ENCODE measurements around the gene GNB5. TPM values are rescaled to one million over a fixed set of nuclear protein-coding genes. Genes with fewer than 3 reads are reported as not detected.

GNB5 gene
- polyA plus RNA-seq, 1 donor from 2014 or later: 89.6 TPM

DNA sequence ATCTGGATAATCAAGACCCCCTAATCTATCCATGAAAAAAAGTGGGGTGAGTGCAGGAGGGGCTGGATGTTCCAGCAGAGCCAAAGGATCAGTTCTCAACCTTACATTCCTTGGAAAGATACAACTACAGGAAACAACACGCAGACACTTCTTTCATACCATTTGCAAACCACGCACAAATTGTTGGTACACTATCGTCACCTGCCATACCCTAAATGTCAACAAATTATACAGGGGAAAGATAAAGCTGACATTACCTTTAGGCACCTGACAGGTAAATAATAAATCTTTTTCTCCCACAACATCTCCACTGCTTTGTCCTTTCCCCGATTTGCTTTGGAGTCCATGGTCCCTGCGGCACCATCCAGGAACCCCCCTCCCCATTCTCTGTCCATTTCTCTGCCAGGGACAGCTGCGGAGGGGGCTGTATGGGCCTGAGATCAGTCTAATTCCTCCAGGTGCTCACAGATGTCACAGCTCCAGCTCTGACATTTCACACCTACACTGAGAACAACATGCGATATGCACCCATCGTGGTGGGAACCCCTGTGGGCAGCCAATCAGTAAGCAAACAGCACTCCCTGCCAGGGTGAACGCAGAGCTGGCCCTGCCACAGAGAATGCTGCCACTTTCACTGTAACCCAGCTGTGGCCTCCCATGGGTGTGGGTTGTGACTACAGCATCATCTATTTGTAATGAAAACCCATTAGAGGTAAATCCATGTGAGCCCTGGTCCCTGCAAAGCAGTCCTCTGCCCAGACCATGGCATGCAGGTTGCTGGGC lies 41.0 kb downstream of the GNB5 start:
- Histone ChIP-seq H2AFZ (ENCODE audit: low read depth, low read length) (no peak overlapping the region), H3K36me3 (ENCODE audit: insufficient read depth, low read length) (no peaks in the 10 kb centered on the region), H3K9me2 (ENCODE audit: insufficient read depth, low read length) (no peaks in the 10 kb centered on the region), H3K9me3 (ENCODE audit: low read length) (no peaks in the 10 kb centered on the region), H3K27me3 (ENCODE audit: insufficient read depth, low read depth, low read length) (no peaks in the 10 kb centered on the region), H3K79me2 (replicated peaks; ENCODE audit: insufficient read depth, low read length) (no peaks in the 10 kb centered on the region), H3K27ac (ENCODE audit: low read length) (no peak overlapping the region), H3K9ac (ENCODE audit: low read length) (no peak overlapping the region), H3F3A (ENCODE audit: insufficient read depth, low read length, poor library complexity, severe bottlenecking) (no peaks in the 10 kb centered on the region), H3K4me3 (ENCODE audit: low read length) (no peak overlapping the region), H4K20me1 (ENCODE audit: insufficient read depth) (no peaks in the 10 kb centered on the region), H3K4me2 (ENCODE audit: low read length) (no peak overlapping the region)
- no peak for TF ChIP-seq SMC3 (conservative IDR thresholded peaks at IDR 0.05; ENCODE audit: poor library complexity)
- TF ChIP-seq, protein P1, sequence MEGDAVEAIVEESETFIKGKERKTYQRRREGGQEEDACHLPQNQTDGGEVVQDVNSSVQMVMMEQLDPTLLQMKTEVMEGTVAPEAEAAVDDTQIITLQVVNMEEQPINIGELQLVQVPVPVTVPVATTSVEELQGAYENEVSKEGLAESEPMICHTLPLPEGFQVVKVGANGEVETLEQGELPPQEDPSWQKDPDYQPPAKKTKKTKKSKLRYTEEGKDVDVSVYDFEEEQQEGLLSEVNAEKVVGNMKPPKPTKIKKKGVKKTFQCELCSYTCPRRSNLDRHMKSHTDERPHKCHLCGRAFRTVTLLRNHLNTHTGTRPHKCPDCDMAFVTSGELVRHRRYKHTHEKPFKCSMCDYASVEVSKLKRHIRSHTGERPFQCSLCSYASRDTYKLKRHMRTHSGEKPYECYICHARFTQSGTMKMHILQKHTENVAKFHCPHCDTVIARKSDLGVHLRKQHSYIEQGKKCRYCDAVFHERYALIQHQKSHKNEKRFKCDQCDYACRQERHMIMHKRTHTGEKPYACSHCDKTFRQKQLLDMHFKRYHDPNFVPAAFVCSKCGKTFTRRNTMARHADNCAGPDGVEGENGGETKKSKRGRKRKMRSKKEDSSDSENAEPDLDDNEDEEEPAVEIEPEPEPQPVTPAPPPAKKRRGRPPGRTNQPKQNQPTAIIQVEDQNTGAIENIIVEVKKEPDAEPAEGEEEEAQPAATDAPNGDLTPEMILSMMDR (IDR thresholded peaks at IDR 0.05; ENCODE audit: poor library complexity, severe bottlenecking): no peak
- TF ChIP-seq TAF1 (IDR thresholded peaks at IDR 0.05; ENCODE audit: low read depth): no peak
- TF ChIP-seq MXI1 (conservative IDR thresholded peaks at IDR 0.05; ENCODE audit: poor library complexity, severe bottlenecking): no peak
- TF ChIP-seq RAD21 (conservative IDR thresholded peaks at IDR 0.05): no peak
- TF ChIP-seq, protein P2, sequence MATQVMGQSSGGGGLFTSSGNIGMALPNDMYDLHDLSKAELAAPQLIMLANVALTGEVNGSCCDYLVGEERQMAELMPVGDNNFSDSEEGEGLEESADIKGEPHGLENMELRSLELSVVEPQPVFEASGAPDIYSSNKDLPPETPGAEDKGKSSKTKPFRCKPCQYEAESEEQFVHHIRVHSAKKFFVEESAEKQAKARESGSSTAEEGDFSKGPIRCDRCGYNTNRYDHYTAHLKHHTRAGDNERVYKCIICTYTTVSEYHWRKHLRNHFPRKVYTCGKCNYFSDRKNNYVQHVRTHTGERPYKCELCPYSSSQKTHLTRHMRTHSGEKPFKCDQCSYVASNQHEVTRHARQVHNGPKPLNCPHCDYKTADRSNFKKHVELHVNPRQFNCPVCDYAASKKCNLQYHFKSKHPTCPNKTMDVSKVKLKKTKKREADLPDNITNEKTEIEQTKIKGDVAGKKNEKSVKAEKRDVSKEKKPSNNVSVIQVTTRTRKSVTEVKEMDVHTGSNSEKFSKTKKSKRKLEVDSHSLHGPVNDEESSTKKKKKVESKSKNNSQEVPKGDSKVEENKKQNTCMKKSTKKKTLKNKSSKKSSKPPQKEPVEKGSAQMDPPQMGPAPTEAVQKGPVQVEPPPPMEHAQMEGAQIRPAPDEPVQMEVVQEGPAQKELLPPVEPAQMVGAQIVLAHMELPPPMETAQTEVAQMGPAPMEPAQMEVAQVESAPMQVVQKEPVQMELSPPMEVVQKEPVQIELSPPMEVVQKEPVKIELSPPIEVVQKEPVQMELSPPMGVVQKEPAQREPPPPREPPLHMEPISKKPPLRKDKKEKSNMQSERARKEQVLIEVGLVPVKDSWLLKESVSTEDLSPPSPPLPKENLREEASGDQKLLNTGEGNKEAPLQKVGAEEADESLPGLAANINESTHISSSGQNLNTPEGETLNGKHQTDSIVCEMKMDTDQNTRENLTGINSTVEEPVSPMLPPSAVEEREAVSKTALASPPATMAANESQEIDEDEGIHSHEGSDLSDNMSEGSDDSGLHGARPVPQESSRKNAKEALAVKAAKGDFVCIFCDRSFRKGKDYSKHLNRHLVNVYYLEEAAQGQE (IDR thresholded peaks at IDR 0.05; ENCODE audit: borderline replicate concordance): no peak
- no peak for TF ChIP-seq EZH2 (IDR thresholded peaks at IDR 0.05; ENCODE audit: borderline replicate concordance, insufficient read depth, low read length, poor library complexity, severe bottlenecking)
- TF ChIP-seq EP300 (conservative IDR thresholded peaks at IDR 0.05; ENCODE audit: poor library complexity, severe bottlenecking): no peak
- TF ChIP-seq POLR2AphosphoS5 (IDR thresholded peaks at IDR 0.05): no peak

DNA sequence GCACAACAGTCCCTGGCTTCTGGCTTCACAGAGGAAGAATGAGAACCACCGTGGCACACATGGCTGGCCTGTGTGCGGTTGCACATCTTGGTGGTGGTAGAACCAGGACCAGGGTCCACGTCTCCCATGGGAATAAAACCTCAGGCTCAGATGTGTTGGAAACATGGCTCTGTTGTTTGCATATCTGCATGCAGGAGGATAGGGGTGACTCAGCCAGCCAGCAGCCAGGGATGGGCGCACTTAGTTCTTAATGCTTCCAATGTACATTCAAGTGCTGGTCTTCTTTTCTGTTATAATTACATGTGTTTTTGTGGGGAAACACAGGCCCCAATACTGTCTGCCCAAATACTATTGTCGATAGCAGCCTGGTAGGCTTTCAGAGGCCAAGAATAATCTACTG lies 42.8 kb downstream of the GNB5 start:
- TF ChIP-seq MXI1 (conservative IDR thresholded peaks at IDR 0.05; ENCODE audit: poor library complexity, severe bottlenecking): no peak
- TF ChIP-seq, protein P1 (IDR thresholded peaks at IDR 0.05; ENCODE audit: poor library complexity, severe bottlenecking): no peak
- TF ChIP-seq, protein P2 (IDR thresholded peaks at IDR 0.05; ENCODE audit: borderline replicate concordance): no peak
- H3K9me3 ChIP-seq (ENCODE audit: low read length): no peaks in the 10 kb centered on the region
- H2AFZ ChIP-seq (ENCODE audit: low read depth, low read length): no peak overlapping the region
- H3K9me2 ChIP-seq (ENCODE audit: insufficient read depth, low read length): no peaks in the 10 kb centered on the region
- H4K20me1 ChIP-seq (ENCODE audit: insufficient read depth): no peaks in the 10 kb centered on the region
- no peak overlapping the region for H3K27ac ChIP-seq (ENCODE audit: low read length)
- no peak overlapping the region for H3K4me3 ChIP-seq (ENCODE audit: low read length)
- no peak overlapping the region for H3K9ac ChIP-seq (ENCODE audit: low read length)
- H3K36me3 ChIP-seq (ENCODE audit: insufficient read depth, low read length): no peaks in the 10 kb centered on the region
- no peaks in the 10 kb centered on the region for H3K27me3 ChIP-seq (ENCODE audit: insufficient read depth, low read depth, low read length)
- no peaks in the 10 kb centered on the region for H3K79me2 ChIP-seq (replicated peaks; ENCODE audit: insufficient read depth, low read length)
- H3K4me2 ChIP-seq (ENCODE audit: low read length): no peak overlapping the region
- no peaks in the 10 kb centered on the region for H3F3A ChIP-seq (ENCODE audit: insufficient read depth, low read length, poor library complexity, severe bottlenecking)

All from neural cell (in vitro differentiated cells).